ENCODE results near the gene CNTN5.

CNTN5 gene

DNA sequence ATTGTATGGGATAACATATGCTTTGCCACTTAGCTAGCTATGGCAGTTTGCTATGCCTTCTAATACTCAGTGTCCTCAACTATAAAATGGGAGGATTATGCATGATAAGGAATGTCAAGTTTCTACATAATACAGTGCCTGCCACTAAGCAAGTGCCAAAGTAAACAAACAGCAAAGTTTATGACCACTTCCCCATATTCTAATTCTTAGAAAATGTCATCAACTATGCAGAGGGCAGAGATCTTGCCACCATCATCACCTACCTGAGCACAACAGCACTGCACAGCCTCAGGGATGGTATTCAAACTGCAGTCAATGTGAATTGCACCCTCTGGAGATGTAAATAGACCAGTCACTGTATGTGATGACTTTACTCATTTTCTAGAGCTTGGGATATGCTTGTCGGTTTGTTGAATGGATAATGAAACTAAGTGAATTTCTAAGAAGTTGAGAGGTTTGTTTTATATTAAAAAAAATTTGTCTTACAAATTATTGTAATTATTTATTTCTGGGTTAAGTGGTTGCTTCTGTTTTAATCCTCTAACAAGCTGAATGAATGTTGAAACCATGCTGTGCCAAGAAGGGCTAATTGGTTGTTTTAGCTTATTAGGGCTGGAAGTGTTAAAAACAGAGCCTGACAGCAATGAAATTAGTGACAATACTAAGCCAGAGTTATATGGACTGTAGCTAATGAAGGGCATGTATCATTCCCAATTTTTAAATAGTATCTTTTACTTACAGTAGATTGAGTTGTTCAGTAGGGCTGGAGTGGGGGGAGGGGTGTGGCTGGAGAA lies 398.4 kb downstream of the CNTN5 start:
- no peak for DNase-seq

DNA sequence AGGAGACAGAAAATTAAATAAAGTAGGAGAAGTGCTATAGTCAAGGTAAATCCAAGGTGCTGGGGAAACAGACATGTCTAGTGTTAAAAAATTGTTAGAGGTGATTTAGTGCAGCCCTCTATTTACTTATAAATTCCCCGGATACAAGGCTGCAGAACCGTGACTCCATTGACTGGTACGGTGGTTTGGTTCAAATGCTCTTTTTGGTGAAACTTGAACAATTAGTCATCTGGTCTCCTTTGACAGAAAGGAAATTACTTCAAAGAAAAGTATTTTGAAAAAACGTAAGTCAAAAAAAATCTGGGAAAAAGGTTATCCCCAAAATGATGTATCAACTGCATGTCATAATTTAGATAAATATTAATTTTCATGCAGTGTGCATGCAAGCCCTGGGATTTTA lies 399.2 kb downstream of the CNTN5 start:
- no peak for DNase-seq

DNA sequence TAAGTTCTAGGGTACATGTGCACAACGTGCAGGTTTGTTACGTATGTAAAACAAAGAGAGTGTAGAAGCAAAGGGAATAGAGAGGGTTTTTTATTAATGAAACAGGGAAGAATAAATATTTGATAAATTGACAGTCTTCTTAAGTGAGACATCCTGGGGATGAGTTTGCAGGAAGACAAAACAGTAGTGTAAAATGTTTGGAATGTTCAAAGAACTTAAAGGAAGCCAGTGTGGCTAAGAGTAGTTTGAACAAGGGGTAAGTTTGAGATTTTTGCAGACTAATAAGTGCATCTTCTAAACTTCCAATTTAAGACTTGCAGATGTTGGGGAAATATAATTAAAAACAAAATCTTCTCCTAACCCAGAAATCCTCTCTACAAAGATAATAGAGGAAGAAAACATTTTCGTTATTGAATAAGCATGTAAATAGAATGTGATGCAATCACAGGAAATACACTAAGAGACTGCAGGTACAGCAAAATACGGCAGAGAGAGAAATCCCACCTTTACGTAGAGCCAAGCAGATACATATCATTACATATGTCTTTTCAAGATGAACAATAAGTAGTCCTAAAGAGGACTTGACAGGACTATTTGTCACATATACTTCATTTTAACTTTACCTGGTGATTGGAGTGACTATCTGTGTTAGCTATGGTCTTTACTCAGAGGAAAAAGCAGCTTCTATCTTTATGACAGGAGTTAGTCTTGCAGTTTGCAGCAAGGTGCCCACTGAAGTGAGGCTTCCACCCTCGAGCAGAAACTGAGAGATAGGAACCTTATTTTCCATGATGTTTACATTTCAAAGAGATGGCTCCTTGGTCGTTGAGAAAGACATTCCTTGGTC lies 402.1 kb downstream of the CNTN5 start:
- no peak for DNase-seq

DNA sequence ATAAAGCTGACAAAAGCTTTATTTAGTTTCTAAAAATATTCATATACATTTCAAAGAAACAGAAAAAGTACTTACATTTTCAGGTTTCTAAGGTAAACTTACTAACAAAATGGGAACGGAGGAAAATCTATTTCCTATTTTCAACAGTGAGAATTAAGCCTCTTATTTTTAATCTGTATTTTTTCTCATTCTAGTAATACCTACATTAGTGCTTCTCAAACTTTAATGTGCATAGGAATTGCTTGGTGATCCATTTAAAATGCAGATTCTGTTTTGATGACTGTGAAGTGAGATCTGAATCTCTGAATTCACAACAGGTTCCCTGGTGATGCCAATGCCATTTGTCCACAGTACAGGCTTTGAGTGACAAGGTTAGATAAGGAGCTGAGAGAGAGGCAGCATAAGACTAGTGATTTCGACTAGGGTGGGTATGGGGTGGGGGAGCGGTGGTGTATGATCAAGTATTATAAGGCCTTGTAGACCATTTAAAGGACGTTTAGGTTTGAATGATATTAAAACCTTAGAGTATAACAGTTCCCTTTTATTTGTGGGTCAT lies 402.8 kb downstream of the CNTN5 start:
- no peak for DNase-seq

DNA sequence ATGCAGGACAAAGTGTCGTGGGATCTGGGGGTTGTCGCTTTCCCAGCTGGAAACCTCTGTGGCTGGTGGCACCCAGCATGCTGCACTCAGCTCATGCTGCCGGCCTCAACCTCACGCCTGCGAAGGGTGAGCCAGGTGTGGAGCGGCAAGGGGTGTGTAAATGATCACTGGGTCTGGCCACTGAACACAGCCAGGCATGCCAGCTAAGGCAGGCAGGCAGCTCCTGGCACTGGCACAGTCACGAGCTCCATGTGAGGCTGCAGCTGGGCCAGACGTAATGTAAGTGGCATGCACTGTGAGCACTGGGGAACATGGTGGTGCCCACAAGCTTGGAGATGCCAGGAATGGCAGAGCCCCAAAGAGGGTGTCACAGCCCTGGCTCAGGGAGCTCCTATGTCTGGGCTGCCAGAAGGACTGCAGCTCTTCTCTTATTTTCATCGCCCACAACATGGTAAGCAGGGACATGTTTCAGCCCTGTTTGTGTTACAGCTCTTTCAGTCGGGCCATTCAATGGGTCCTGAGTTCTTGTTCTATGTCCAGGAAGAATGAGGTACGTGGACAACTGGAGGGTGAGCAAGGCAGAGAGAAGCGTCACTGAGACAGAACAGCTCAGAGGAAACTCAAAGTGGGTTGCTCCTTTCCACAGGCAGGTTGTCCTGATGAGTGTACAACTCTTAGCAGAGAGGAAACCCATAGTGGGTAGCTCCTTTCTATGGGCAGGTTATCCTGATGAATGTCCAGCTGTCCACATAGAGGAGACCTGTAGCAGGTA lies 403.8 kb downstream of the CNTN5 start:
- no peak for DNase-seq

DNA sequence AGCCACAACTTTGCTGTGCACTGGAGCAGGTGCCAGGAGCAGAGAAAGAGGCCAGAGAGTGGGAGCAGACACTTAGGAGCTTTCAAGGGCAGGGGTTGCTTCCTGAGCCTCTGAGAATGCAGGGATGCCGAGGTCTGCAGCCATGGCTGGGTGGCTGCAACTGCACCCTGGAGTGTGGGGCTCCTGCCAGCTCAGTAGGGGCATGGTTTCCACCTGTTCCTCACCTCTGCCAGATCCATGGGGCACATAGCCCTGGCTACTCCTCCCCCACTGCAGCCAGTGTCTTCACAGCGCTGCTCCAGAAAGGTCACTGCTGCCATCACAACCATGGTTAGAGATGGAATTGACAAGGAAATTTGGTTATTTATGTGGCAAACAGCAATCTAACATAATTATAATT lies 404.8 kb downstream of the CNTN5 start:
- DNase-seq = no peak

DNA sequence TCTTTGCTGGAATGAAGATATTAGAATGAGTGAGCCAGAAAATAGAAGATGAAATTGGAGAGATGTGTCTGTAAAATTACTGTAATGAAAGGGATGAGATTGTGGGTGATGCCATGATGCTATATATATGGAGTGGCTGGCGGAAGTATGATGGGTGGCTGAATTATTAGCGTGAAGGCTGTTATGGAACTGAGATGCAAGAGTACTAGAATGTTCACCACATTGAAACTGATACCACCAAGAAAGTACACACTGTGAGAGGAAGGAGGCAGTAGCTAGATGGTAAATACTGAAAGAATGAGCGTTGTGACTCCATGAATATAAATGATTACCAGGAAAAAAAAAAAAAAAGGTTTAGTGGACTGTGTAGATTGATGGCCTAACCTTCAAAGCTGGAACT lies 411.9 kb downstream of the CNTN5 start:
- no peak for DNase-seq

DNA sequence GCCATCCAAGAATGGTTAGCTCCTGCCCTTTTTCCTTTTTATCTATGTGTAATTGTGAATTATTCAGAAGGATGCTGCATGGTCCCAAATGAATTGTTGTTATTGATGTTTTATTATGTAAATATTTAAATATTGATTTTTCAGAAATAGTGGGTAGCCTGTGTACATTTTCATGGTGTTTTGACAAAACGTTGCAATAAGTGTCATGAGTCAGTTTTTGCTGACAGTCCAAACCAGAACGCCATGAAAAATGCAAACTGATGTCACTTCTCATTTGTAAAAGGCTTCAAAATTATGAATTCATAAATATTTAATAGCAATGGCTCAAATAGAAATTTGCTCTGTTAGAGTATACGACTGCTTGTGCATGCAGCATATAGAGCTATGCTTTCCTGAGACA lies 422.5 kb downstream of the CNTN5 start:
- DNase-seq = no peak

DNA sequence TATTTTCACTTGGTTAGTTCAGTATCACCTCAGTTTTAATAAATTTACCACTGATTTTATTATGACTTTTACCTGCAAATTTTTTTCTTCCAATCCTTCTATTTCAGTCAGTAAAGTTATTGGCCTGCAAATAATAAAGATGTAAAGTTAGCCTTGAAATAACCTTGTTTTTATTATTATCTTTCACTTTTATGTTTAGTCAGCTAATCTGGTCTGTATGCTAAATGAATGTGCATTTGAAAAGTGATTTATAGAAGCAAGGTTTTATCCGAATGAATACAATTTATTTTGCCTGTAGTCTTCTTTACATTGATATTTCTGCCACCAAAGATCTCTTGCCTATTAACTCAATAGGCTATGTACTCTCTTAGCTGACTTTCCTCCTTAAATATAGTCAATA lies 425.7 kb downstream of the CNTN5 start:
- no peak for DNase-seq

DNA sequence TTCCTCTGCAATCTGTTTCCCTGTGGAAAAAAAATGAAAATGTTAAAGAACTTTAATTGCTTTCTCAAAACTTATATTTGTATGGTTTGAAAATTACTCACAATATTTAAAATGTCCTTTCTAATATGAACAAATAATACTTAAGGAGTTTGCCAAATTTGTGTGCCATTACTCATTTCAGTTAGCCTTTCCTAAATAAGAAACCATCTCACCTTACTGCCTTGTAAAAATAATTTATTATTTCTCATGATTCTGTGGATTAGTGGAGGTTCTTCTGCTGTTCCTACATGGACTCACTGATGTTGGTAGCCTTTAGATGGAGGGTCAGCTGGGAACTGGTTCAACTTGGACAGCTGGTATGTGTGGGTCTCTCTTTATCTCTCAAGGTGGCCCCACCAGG lies 428.6 kb downstream of the CNTN5 start:
- DNase-seq = no peak

DNA sequence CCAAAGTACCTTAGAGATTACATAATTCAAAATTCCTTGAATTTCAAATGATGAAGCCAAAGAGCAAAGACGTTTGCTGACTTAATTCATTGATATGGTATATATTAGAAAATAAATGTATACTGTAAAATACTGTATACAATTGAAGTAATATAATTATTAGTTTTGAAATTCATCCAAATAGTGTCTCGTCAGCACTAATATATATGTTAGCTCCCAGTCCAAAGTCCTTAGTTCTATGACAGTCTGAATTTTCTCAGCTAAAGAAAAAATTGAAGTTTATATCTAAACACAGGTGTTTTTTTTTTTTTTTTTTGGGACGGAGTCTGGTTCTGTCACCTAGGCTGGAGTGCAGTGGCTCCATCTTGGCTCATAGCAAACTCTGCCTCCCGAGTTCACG lies 431.3 kb downstream of the CNTN5 start:
- no peak for DNase-seq

DNA sequence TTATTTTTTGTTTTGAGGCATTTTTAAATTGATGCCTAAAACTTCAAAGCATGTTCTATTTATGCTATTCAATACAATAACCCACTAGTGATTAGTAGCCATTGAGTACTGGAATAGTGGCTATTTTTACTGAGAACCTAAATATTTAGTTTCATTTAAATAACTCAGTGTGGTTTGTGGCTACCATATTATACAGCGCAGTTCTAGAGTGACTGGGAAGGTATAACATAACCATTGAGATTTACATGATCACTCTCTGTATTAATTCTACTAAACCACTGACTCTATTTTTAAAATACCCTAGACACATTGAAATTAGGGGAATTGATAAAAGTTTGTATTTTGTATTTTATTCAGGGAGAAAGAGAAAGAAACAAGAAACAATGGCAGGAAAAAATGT lies 441.2 kb downstream of the CNTN5 start:
- no peak for DNase-seq

DNA sequence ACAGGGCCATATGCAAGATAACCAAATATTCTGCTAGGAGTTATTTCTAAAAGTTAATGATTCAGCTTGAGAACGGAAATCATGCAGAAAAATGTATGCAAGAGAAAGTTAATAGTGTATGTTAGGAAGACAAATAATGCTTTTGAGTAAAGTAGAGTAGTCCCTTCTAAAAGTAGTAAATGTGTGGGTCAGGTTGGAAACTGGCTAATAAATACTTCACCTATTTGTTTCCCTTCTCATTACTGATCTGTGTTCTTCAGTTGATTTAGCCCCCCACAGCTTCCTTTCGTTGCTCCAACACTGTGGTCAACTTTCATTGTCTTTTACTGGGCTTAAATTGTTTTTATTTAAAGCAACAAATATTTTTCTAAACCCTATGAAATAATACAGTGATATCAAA lies 444.2 kb downstream of the CNTN5 start:
- no peak for DNase-seq

DNA sequence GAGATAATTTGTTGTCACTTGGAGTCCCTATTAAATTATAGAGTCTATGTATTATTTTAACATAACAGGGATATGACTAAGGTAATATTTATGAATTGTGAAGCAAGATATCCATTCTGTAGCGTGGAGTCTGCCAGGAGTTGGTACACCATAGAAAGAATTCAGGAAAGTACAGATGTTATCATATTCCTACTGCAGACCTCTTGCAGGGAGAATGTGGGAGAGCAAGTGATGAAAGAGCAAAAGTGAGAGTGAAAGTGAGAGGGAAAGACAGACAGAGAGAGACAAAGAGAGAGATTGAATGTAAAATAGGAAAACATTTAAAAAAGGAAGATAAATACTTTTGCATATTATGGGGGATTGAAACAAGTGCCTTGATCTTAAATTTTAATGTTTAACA lies 468.8 kb downstream of the CNTN5 start:
- DNase-seq = no peak

DNA sequence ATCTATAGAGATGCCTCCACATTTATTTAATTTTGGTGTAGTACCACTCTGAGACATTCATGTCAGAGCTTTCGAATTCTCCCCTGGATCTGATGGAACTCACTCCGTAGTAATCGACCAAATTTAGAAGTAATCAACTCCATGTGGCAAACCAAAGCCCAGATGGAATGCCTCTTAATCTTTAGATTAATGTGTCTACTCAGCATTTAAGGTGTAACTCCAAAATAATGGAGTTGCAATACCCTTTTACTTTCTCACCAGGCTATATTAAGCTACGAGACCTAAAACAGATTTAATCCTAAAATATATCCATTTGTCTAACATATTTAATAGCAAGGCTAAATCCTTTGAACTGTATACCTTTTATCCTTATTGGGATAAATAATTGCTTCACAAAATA lies 473.3 kb downstream of the CNTN5 start:
- DNase-seq = no peak

DNA sequence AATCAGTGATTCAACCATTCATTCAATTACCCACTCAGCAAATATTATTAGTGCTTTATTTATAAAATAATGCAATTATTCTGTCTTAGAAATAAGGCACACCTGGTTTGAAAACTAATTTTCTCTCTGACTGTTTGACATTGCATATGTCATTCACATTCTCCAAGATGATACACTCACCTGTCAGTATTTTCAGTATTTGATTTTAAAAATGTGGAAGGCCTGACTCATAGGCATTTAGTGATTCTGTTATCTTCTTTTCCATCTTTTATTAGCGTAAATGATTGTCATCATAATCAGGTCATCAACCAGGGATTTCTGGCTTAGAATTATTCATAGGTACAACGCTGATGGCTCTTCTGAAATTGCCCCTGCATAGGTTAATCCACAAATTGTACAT lies 480.9 kb downstream of the CNTN5 start:
- DNase-seq = no peak

DNA sequence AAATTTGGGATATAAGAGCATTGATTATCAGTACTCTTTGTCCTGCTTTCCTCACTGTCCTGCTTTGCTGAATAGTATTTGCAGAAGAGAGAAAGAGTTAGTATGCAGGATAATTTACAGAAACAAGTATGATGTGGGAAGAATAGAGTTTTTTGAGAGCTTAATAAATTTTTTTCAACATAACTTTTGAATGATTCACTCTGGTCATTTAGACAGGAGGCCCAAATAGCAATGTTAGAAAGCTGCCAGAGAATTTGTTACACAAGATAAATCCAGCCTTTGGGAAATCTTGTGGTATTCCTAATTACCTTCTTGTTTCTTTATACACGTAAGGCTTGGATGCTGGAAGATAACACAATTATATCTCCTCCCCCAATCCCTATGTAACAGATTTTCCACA lies 484.6 kb downstream of the CNTN5 start:
- DNase-seq = no peak

DNA sequence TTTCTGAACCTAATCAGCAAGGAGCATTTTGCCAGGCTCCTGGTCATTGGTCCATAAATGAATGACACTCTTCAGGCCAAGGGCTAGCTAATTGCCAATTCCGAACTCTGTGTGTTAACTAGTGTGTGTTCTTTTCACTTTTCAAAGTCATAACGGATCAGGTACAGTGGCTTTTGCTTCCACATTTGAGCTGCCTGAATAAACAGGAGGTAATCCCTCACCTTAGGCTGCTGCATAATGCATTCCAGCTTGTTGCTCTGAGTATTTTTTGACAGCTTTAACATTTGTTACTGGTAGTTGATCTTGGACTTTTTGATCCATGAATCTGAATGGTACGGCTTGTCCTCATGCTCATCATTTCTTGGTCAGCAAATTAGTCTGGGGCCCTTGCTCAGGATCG lies 485.1 kb downstream of the CNTN5 start:
- no peak for DNase-seq

DNA sequence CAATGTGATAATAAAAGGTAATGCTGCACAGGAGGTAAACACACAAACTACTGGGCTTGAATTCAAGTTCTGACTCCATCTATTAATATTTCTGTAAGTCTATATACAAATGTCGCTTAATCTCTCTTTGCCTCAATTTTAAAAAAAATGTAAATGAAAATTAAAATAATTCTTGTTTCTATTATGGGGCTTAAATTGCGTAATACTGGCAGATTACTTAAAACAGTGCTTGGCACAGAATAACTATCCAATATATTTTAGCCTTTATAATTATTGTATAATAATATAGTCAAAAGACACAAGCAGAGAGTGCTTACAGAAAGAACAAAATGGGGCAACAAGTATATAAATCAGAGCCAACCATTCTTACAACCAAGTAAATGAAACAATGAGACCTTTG lies 489.1 kb downstream of the CNTN5 start:
- DNase-seq = no peak

DNA sequence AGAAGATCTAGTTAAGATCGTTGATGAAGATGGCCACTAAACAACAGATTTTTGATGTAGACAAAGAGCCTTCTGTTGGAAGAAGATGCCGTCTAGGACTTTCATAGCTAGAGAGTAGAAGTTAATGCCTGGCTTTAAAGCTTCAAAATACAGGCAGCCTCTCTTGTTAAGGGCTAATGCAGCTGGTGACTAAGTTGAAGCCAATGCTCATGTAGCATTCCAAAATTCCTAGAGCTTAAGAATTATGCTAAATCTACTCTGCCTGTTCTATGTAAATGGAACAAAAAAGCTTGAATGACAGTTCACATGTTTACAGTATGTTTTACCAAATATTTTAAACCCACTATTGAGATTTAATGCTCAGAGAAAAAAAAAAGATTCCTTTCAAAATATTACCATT lies 492.6 kb downstream of the CNTN5 start:
- DNase-seq = no peak

DNA sequence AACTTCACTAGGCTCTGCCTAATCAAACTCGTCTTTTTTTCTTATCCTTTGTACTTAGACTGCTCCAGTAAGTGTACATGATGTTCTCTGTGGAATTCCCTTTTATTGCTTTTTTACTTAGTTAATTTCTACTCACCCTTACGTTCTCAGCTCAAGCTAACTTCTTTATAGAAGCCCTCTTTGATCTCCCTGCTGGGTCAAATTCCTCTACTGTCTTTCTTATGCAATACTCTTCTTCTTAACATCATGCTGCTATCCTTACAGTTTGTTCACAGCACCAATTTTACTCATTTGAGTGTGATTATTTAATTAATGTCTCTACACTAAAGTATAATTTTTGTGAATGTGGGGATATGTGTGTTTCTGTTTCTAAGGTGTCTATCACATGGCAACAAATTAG lies 498.3 kb downstream of the CNTN5 start:
- no peak for DNase-seq

DNA sequence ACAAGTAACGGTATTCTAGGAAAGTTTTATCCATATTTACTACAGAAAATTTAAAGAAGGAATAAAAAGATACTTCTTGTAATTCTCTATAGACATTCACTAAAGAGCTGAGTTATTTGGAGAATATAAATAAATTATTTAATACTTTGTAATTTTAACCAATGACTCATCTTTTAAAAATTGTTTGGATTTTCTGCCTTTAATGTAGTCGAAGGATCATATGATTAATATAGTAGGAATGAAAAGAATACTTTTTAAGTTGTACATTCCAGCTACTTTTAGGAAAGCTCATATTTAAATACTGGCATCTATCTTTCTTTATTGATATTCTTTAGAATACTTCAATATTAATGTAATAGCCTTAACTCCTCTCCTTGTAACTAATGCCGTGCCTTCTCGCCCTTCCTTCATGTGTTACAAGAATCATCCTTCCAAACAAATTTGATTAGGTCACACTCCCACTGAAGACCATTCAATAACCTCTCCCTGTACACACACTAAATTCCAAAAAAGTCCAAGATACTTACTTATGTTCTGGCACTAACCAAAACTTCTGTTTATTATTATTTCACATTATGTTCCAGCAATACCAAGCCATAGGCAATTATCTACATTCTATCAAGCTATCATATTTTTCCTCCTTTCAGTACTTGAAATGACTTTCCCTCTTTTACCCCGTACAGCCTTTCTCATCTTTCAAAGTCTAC lies 501.9 kb downstream of the CNTN5 start:
- no peak for DNase-seq

DNA sequence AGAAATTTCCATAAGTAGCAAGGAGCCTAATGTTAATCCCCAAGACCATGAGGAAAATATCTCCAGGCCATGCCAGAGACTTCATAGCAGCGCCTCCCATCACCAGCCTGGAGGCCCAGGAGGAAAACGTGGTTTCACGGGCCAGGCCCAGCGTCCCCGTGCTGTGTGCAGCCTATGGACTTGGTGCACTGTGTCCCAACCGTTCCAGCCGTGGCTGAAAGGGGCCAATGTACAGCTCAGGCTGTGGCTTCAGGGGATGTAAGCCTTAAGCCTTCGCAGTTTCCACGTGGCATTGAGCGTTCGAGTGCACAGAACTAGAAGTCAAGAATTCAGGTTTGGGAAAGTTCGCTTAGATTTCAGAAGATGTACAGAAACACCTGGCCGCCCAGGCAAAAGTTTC lies 510.7 kb downstream of the CNTN5 start:
- DNase-seq = no peak

All from suppressor macrophage treated with lipopolysaccharide for 4 hours (primary cell).